GM03348 (cell line): Measurements from ENCODE around the gene RUVBL2.

ENCODE experiments used
- DNase-seq: peaks from one replicate; pipeline ENCODE4 v3.0.0; 2012; ENCODE audit warnings: low spot score

The RUVBL2 gene

GRCh38 chr19:48964205-48965039, 29.3 kb upstream of the RUVBL2 start:
- DNase-seq: peak; percentile 60

GRCh38 chr19:48965040-48965805, 28.5 kb upstream of the RUVBL2 start, which contains the start of gene FTL:
FTL (plus strand) TSS chr19:48965309; CDS start chr19:48965508, 199 bp downstream.
- DNase-seq: peak; percentile 98

DNA sequence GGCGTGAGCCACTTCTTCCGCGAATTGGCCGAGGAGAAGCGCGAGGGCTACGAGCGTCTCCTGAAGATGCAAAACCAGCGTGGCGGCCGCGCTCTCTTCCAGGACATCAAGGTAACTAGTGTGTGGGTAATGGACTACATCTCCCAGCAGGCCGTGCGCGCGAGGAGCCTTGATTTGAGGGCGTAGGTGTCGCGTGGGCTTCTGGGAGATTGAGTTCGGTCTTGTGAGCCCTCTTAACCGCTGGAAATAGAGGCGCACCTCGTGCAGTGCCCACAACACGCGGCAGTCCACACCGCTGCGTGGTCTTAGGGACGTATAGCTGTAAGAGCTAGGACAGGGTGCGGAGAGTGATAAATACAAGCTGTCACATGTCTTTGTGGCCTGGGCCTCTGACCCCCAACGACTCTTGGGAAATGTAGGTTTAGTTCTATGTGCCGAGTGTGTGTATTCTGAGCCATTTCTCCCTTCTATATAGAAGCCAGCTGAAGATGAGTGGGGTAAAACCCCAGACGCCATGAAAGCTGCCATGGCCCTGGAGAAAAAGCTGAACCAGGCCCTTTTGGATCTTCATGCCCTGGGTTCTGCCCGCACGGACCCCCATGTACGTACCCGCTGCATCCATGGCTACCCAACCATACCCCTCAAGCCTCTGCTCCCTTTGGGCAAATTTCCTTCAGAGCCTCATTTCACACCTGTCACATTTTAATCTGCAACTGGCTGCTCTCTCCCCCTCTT, 27.7 kb upstream of the RUVBL2 start:
- peak; percentile 65 for DNase-seq

- no peak for DNase-seq
Observed at GRCh38 chr19:48966541-48967345, 26.9 kb upstream of the RUVBL2 start.

DNA sequence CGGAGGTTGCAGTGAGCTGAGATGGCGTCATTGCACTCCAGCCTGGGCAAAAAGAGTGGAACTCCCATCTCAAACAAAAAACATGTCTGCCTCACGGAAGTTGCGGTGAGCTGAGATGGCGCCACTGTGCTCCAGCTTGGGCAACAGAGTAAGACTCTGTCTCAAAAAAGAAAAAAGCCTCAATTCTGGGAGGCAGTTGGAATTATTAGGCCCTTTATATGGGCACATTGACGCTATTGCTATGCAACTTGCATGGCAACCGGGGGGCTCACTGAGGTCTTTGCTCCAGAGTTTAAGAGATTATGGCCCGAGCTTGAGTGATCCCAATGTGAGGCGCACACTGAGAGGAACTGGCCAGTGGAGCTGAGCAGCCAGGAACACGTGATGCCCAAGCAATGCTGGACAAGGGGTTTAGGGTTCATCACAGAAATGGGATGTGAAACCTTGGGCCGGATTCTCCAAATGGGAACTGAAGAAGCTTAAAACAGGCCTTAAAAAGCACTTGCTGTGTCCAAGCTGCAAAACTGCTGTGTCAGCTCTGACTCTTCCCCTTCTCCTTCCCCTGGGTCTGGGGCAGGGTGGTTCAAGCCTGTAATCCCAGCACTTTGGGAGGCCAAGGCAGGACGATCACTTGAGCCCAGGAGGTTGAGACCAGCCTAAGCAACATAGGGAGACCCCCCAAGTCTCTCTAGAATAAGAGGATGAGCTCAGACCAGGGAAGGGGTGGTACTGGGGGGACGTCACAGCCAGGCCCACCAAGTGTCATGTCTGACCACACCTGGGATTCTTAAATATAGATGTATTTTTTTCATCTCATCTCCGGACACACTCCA, 26.1 kb upstream of the RUVBL2 start:
- DNase-seq: no peak

DNA sequence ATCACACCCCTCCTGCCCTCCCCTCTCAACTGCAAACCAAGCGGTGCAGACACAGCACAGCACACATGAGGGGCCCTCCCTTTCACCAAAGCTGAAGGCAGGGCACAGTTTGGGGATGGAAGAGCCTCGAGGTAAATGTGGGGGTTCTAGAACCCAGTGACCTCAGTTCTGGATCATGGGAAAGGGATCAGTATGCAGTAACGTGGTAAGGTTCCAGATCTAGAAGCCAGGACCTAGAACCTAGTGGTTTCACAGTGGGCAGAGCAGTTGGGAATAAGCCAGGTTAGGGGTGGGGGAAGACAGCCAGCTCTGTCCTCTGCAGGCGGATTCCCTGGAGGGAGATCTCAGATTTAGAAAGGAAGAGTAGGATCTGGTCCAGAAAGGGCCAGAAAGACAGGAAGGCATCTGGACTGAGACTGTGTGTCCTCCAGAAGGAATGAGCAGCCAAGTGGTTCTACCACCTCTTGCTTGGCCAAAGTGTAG, 25.5 kb upstream of the RUVBL2 start:
- peak; percentile 38 for DNase-seq

DNA sequence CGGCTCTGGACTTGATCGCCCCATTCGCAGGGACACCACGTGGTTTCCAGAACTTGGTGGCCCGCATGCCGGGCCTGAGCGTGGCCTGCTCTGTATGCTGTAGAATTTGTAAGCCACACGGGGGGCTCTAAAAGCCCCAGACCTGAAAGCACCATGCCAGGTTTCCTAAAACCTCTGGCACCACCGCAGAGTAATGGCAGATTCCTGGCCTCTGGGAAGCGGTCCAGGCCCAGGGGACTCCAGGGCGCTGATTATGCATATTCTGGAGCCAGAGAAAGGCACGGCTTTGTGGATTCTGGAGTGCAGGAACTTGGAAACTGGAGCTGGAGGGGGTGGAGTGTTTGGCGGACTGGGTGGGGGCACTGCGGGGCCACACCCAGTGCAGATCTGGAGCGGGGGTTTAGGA, 24.9 kb upstream of the RUVBL2 start:
- no peak for DNase-seq

- no peak for DNase-seq
Observed at GRCh38 chr19:48969276-48970138, 24.2 kb upstream of the RUVBL2 start.

DNA sequence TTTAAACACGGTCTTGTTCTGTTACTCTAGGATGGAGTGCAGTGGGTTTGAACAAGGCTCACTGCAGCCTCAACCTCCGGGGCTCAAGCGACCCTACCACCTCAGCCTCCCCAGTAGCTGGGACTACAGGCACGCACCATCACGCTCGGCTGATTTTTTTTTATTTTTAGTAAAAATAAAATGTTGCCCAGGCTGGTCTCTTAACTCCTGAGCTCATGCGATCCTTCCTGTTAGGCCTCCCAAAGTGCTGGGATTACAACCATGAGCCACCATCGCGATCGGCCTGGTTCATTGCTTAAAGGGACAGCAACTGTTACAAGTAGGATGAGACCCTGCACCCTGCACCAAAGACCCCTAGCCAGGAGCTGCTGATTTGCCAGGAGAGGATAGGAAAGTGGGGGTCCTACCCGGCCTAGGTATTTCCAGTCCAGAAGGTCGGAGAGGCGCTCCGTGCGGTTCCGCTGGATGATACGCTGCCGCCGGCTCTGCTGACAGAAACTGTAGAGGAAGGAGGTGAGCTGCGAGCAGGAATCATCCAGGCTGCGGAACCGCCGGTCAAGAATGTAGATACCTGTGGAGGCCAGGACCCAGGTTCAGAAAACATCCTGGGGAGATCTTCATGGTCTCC, 23.4 kb upstream of the RUVBL2 start:
- no peak for DNase-seq

- peak; percentile 81 for DNase-seq
Observed at GRCh38 chr19:48970923-48971395, 22.7 kb upstream of the RUVBL2 start.

- no peak for DNase-seq
Observed at GRCh38 chr19:48975947-48976847, 17.5 kb upstream of the RUVBL2 start.

- DNase-seq: no peak
Observed at GRCh38 chr19:48977061-48977460, 16.6 kb upstream of the RUVBL2 start.

DNA sequence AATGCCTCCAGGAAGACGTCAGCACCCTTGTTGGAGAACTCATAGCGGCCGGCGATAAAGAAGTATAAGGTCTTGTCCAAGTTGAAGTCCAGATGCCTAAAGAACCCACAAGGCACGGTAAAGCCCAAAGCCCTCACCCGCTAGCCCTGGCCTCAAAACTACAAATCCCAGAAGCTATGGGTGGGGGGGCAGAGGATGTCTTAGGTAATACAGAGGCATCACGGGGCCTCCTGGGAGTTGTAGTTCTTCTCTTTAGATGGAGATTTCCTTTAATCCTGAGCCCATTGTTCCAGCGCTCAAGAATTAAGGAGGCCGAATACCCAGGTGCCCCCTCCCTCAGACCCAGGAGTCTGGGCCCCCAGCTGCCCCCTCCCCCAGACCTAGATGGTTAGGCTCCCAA, 11.4 kb upstream of the RUVBL2 start:
- no peak for DNase-seq

GRCh38 chr19:48985711-48986110, 8.0 kb upstream of the RUVBL2 start:
- no peak for DNase-seq

- DNase-seq: no peak
Observed at GRCh38 chr19:48986211-48986610, 7.5 kb upstream of the RUVBL2 start.

DNA sequence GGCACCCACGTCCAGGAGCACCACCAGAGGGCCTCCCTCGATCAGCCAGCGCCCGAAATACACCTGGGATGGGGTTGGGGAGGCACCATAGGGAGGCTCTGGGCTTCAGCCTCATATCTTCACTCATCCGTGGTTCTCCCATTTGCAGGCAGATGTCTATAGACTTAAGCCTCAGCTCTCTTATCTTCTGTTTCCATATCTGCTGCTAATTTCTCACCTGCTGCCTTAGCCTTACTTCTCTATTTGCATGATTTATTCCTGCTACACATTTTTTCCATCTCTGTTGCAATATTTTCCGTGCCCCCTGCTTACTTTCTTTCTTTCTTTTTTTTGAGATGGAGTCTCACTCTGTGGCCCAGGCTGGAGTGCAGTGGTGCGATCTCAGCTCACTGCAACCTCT, 6.4 kb upstream of the RUVBL2 start:
- no peak for DNase-seq

GRCh38 chr19:48988286-48988685, 5.4 kb upstream of the RUVBL2 start:
- no peak for DNase-seq

DNA sequence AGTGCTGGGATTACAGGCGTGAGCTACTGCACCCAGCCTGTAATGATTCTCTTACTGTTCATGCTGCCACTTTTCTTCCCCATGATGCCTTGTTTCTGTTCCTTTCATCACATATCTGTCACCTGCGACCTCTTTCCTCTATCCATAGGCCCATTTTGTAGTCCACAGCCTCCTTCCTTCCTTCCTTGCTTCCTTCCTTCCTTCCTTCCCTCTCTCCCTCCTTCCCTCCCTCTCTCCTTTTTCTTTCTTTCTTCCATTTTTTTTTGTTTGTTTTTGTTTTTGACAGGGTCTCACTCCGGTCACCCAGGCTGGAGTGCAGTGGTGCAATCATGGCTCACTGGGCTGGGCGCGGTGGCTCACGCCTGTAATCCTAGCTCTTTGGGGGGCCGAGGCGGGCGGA, 4.8 kb upstream of the RUVBL2 start:
- no peak for DNase-seq
